ENCODE results near the gene MYCBP.

The MYCBP gene

DNA sequence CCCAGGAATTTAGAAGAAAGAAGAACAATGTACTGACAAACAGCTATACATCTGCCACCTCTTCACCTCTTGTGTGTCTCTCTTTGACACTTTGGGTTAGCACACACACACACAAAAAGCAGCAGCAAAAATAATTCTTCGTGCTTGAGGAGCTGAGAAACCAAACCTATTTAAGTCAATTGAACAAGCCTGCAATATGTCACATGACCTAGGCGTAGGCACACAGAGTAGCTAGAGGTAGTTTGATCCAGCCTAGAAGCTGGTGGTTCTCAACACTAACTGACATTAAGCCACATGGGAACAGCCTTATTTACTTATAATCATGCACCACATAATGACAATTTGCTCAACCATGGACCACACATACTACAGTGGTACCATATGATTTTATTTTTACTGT, 45.8 kb downstream of the MYCBP start:
- in situ Hi-C loops (cut with MboI; ENCODE audit: low sequenced_read_pairs): loop anchor here (25.0 kb wide), 1 partner anchor 815 kb away; the partner anchor contains the start of genes FHL3 and UTP11

DNA sequence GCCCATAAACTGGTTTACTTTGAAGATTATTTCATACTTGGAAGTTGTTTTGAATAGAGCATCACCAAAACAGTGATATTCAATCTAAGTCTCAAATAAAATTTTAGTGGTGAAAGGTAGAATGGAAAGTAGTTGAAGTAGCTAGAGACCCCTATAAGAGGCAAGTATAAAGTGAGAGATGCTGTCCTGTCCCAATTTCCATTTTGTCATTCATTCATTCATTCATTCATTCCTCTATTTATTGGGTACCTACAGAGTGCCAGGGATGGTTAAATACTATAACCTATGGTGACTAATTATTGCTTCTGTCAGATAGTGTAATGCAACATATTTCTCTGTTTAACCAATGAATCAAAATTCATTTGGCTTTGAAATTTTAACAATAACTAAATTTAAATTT, 46.3 kb downstream of the MYCBP start:
- in situ Hi-C loops (cut with MboI; ENCODE audit: low sequenced_read_pairs): loop anchor here (25.0 kb wide), 1 partner anchor 815 kb away; the partner anchor contains the start of genes FHL3 and UTP11

DNA sequence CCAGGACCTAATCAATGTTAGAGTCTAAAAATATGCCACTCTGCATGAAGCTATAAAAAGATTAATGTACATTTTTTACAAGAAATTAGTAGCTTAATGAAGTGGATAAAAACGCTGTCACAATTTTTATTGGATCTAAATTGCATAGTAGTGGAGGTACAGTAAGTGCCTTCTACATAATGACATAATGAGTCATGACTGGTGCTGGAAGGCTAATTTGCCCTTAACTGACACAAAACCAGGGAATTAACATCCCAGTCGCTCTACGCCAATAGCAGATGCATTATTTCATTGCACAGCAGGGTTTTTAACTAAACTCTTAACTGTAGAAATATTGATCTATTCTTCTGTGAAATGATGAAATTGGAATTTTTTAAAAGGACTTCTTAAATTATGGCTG, 46.9 kb downstream of the MYCBP start:
- in situ Hi-C loops (cut with MboI; ENCODE audit: low sequenced_read_pairs): loop anchor here (25.0 kb wide), 1 partner anchor 814 kb away; the partner anchor contains the start of genes FHL3 and UTP11

DNA sequence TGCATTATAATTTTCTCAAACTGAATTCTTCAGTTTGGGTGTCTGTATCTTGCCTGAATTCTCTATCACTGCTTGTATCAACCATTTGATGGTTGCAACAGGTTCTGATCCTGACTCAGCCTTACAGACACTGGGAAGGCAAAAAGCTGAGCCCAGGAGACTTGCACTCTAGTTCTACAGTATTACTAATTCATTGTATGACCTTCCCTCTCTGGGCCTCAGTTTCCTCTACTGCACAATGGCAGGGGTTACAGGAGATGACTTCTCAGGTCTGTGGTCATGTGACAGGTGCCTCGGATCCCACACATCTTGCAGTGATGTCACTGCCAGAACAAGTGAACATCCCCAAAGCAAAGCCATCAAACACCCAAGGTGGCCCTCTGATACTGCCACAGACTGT, 52.3 kb downstream of the MYCBP start:
- in situ Hi-C loops (cut with MboI; ENCODE audit: low sequenced_read_pairs): no loop called here

DNA sequence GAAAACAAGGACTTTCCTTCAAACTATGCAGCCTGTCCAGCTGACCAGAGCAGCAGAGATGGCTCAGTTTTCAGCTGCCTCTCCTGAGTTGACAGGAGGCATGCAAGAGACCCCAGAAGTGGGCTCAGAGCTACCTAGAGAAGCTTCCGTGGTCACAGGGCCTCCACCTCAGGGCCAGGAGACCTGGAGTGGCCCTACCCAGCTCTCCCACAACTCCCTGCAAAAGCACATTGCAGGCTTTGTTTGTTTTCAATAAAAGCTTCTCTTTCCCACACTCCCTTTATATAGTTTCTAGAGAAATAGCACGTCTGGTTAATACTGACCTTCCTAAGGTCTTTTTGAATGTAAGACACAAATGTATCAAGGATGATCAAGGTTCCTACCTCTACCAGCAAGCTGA, 53.6 kb downstream of the MYCBP start:
- in situ Hi-C loops (cut with MboI; ENCODE audit: low sequenced_read_pairs): no loop called here

GRCh38 chr1:38819040-38819439, 54.1 kb downstream of the MYCBP start:
- in situ Hi-C loops (cut with MboI; ENCODE audit: low sequenced_read_pairs): no loop called here

- in situ Hi-C loops (cut with MboI; ENCODE audit: low sequenced_read_pairs): no loop called here
These were observed 54.8 kb downstream of the MYCBP start for GRCh38 chr1:38818175-38818976.

- in situ Hi-C loops (cut with MboI; ENCODE audit: low sequenced_read_pairs): no loop called here
These were observed 55.6 kb downstream of the MYCBP start for GRCh38 chr1:38817267-38818174.

DNA sequence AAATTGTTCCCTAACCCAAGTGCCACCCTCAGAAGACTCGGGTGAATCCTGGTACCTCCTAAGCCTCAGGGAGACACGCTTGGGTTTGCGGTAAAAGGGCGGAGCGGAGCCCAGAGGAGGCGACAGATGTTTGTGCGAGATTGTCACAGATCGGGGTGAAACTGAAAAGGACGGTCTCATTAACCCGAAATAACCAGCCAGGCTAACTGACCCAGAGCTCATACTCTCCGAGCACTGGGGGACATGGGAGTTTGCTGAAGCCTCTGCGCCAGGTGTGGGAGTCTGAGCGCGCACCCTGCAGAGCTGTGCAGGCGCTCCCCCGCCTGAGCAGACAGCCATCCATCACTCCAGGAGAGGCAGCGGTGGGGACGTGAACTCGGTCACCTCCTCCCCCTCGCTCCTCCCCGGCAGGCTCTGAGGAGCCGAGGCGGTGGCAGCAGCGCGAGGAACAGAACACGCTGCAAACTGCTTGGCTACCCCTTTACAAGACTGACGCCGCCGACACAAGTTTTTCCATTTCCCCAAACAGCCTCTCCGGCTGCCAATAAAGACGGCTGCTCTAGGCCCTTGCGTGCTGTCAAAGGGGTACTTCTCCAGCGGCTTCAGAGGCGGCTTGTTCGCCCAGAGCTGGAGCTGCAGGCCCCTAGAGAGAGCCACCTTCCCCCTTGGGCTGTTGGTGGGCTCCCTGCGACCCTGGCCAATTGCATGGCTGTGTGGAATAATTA, 57.1 kb downstream of the MYCBP start:
- in situ Hi-C loops (cut with MboI; ENCODE audit: low sequenced_read_pairs): no loop called here

DNA sequence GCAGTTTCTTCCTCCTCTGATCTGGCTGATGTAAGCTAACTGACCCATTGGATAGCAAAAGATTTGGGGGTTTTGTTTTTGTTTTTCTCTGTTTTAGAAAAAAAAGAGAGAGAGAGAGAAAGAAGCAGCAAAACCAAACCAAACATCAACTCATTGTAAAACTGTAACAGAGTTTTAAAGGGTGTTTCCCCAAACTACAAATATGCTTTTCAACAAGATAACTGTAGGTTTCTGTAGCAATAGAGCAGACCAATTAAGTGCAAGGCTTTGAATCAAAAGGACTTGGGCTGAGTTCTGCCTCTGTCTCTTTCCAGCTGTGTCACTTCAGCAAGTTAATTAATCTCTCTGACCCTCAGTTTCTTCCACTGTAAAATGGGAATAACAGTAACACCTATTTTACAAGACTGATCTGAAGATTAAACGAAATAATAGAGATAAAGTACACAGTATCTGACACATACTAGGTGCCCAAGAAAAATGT, 58.1 kb downstream of the MYCBP start:
- in situ Hi-C loops (cut with MboI; ENCODE audit: low sequenced_read_pairs): no loop called here

- in situ Hi-C loops (cut with MboI; ENCODE audit: low sequenced_read_pairs): no loop called here
These were observed 58.6 kb downstream of the MYCBP start for GRCh38 chr1:38814444-38814983.

DNA sequence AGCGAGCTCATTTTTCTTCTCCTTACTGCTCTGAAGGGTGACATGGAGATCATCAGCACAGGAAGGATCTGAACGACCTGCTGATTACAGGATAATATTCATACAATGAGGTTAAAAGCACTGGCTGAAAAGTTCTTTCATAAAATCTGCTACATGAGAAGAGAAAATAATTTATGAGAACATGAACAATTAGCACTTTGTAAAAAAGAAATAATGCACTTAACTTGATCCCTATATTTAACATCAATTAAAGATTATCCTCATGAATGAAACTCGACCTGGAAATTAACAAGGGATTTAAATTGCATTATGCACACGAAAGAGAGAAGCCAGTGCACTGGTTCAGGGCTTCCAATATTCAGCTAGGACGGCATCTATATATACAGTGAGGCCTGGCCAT, 60.2 kb downstream of the MYCBP start:
- in situ Hi-C loops (cut with MboI; ENCODE audit: low sequenced_read_pairs): no loop called here

Measured in HL-60/S4 treated with phorbol 12-myristate 13-acetate at 8.2 ng/mL for 4 days and 3 days (cell line).